Activated CD4-positive, alpha-beta T cell treated with anti-CD3 and anti-CD28 coated beads for 48 hours (primary cell): ENCODE data around the gene FIGNL1.

Source experiments
- DNase-seq: peaks from one replicate; pipeline ENCODE4 v3.0.0-alpha.2; 2020

FIGNL1 gene

GRCh38 chr7:50426280-50427045, 23.7 kb downstream of the FIGNL1 start:
- no peak for DNase-seq

- no peak for DNase-seq
Observed at GRCh38 chr7:50425318-50425717, 24.8 kb downstream of the FIGNL1 start.

GRCh38 chr7:50423860-50424259, 26.3 kb downstream of the FIGNL1 start:
- DNase-seq = no peak

- no peak for DNase-seq
Observed at GRCh38 chr7:50422858-50423257, 27.3 kb downstream of the FIGNL1 start.

GRCh38 chr7:50421043-50421442, 29.1 kb downstream of the FIGNL1 start:
- DNase-seq = no peak

- DNase-seq = no peak
Observed at GRCh38 chr7:50418526-50419290, 31.4 kb downstream of the FIGNL1 start.

- peak; percentile 85 for DNase-seq
Observed at GRCh38 chr7:50418086-50418515, 32.0 kb downstream of the FIGNL1 start.

- no peak for DNase-seq
Observed at GRCh38 chr7:50416527-50417182, 33.5 kb downstream of the FIGNL1 start.

GRCh38 chr7:50415844-50416364, 34.2 kb downstream of the FIGNL1 start:
- DNase-seq = no peak

GRCh38 chr7:50413561-50413960, 36.6 kb downstream of the FIGNL1 start:
- DNase-seq = no peak

- DNase-seq = no peak
Observed at GRCh38 chr7:50412973-50413372, 37.2 kb downstream of the FIGNL1 start.

- no peak for DNase-seq
Observed at GRCh38 chr7:50411332-50411731, 38.8 kb downstream of the FIGNL1 start.

- peak; percentile 12 for DNase-seq
Observed at GRCh38 chr7:50409856-50410745, 40.0 kb downstream of the FIGNL1 start.

GRCh38 chr7:50406935-50407334, 43.2 kb downstream of the FIGNL1 start:
- no peak for DNase-seq

GRCh38 chr7:50405221-50405620, 44.9 kb downstream of the FIGNL1 start:
- DNase-seq = no peak

- DNase-seq = no peak
Observed at GRCh38 chr7:50404392-50404791, 45.8 kb downstream of the FIGNL1 start.

- DNase-seq = no peak
Observed at GRCh38 chr7:50400114-50400513, 50.0 kb downstream of the FIGNL1 start.

- DNase-seq = no peak
Observed at GRCh38 chr7:50399635-50400034, 50.5 kb downstream of the FIGNL1 start.

- no peak for DNase-seq
Observed at GRCh38 chr7:50399206-50399605, 50.9 kb downstream of the FIGNL1 start.

GRCh38 chr7:50397971-50398324, 52.2 kb downstream of the FIGNL1 start:
- DNase-seq = no peak

GRCh38 chr7:50397320-50397970, 52.7 kb downstream of the FIGNL1 start:
- no peak for DNase-seq

GRCh38 chr7:50396856-50397255, 53.3 kb downstream of the FIGNL1 start:
- DNase-seq = no peak
